ENCODE measurements around the gene ITGB5. TPM values are rescaled to one million over a fixed set of nuclear protein-coding genes. Genes with fewer than 3 reads are reported as not detected.

ITGB5 gene
- total RNA-seq, 1 experiment from 2014 or later: 146 TPM

GRCh38 chr3:124832782-124833709 is 54.1 kb downstream of the ITGB5 start:
- peaks cover 51 to 64% of the 10 kb centered on the region in 2 experiments for H3K4me1 Mint-ChIP-seq
- no peak overlapping the region for H4K91ac ChIP-seq (ENCODE audit: insufficient read length, low read depth, low read length)
- no peak overlapping the region for H3K9ac ChIP-seq (ENCODE audit: extremely low read depth, insufficient read length, low read length)

More at GRCh38 chr3:124832782-124833709, 54.1 kb downstream of the ITGB5 start:
- Histone ChIP-seq H4K8ac (replicated peaks; ENCODE audit: insufficient read length, low read depth, low read length) (no peak overlapping the region), H2BK5ac (ENCODE audit: insufficient read length, low read length) (no peak overlapping the region), H2BK15ac (ENCODE audit: low read depth, low read length) (no peak overlapping the region), H3K23me2 (ENCODE audit: insufficient read length, low read depth, low read length, poor library complexity, severe bottlenecking) (no peaks in the 10 kb centered on the region), H4K20me1 (ENCODE audit: control insufficient read depth, insufficient read depth, insufficient read length) (no peaks in the 10 kb centered on the region), H3K14ac (ENCODE audit: insufficient read depth, low read length) (no peak overlapping the region), H3K56ac (ENCODE audit: insufficient read length, low read depth, low read length) (no peak overlapping the region), H3T11ph (ENCODE audit: low read length) (no peak overlapping the region), H3K27ac (ENCODE audit: insufficient read length, low read depth, low read length) (no peak overlapping the region), H2AFZ (ENCODE audit: low read length) (no peak overlapping the region), H4K5ac (ENCODE audit: insufficient read length, low read depth, low read length) (no peak overlapping the region), H3K4me1 (ENCODE audit: insufficient read depth, low read length) (peaks cover 23% of the 10 kb centered on the region), H3K23ac (ENCODE audit: insufficient read length, low read depth, low read length) (no peak overlapping the region), H3K4ac (ENCODE audit: low read depth, low read length) (no peak overlapping the region), H3K27me3 (ENCODE audit: insufficient read depth, low read length) (no peaks in the 10 kb centered on the region), H3K4me2 (ENCODE audit: insufficient read depth, insufficient read length, low read length) (no peak overlapping the region), H2BK12ac (ENCODE audit: insufficient read length, low read depth, low read length) (no peak overlapping the region), H3K79me1 (ENCODE audit: insufficient read depth, low read depth, low read length, poor library complexity, severe bottlenecking) (no peaks in the 10 kb centered on the region), H3K9me3 (ENCODE audit: control insufficient read depth, low read depth, low read length) (no peaks in the 10 kb centered on the region), H3K79me2 (ENCODE audit: insufficient read depth, low read length) (peaks cover 4% of the 10 kb centered on the region; the same call in 1 of the 2 replicates), H2AK5ac (ENCODE audit: insufficient read length, low read length) (no peak overlapping the region), H3K18ac (ENCODE audit: insufficient read length, low read depth, low read length) (no peak overlapping the region), H2BK120ac (ENCODE audit: low read depth, low read length, poor library complexity, severe bottlenecking) (no peak overlapping the region), H2BK20ac (ENCODE audit: low read depth, low read length, poor library complexity, severe bottlenecking) (no peak overlapping the region)
- H3K9me3 Mint-ChIP-seq: no peaks in the 10 kb centered on the region
- no peak overlapping the region for H3K4me3 Mint-ChIP-seq
- TF ChIP-seq CTCF (conservative IDR thresholded peaks at IDR 0.05): no peak
- WGBS (ENCODE audit: extremely low coverage, insufficient read length, low lambda C conversion rate): no CpG with 5 or more reads among the region's 1 CpG
- no peaks in the 10 kb centered on the region for H3K27me3 Mint-ChIP-seq (ENCODE audit: low read depth)
- peak overlapping the region in 2 of 3 experiments; percentile 35 to 71; a peak in 3 of 7 replicates for H3K27ac Mint-ChIP-seq
- DNase-seq: no peak
- H3K36me3 Mint-ChIP-seq (ENCODE audit: insufficient read depth in 1 of 3, low read depth in 3 of 3): peaks cover 26 to 48% (median 31%) of the 10 kb centered on the region in 3 experiments
